Tibial nerve (tissue), 4 donors: ENCODE measurements around the gene ROBO1. TPM values are rescaled to one million over a fixed set of nuclear protein-coding genes. Genes with fewer than 3 reads are reported as not detected.

Experiments
- DNase-seq, 2 donors: peaks; one replicate each; pipeline ENCODE4 v3.0.0-alpha.2; 2019; ENCODE audit warnings: low spot score in 2 of 2
- H3K27ac ChIP-seq, 4 donors: fragments of 200-600 bp; sonication (generic) in 3 of 4; one replicate each; pipeline ENCODE4 v1.5.1; 2017 to 2019; ENCODE audit warnings: mild to moderate bottlenecking in 1 of 4
- H3K27me3 ChIP-seq, 2 donors: fragments of 200-600 bp; sonication (generic) in 1 of 2; one replicate each; pipeline versions ENCODE4 v1.5.1 to v1.6.0; 2017 to 2019
- H3K36me3 ChIP-seq, 3 donors: fragments of 200-600 bp; sonication (generic); one replicate each; pipeline ENCODE4 v1.5.1; 2018 to 2019
- H3K4me1 ChIP-seq, 4 donors: fragments of 200-600 bp; sonication (generic) in 3 of 4; one replicate each; pipeline ENCODE4 v1.5.1; 2017 to 2019
- H3K4me3 ChIP-seq, 4 donors: fragments of 200-600 bp; sonication (generic) in 3 of 4; one replicate each; pipeline ENCODE4 v1.5.1; 2017 to 2019; ENCODE audit warnings: mild to moderate bottlenecking in 1 of 4, moderate library complexity in 1 of 4
- H3K9me3 ChIP-seq, 4 donors: fragments of 200-600 bp; sonication (generic) in 3 of 4; one replicate each; pipeline ENCODE4 v1.5.1; 2017 to 2019
- EP300 ChIP-seq, 2 donors: sonication (generic); formaldehyde crosslinking; IDR thresholded peaks; one replicate each; pipeline ENCODE4 v1.6.1; 2017; ENCODE audit warnings: antibody characterized with exemption in 2 of 2, mild to moderate bottlenecking in 1 of 2
- POLR2A ChIP-seq, 2 donors: fragments of 450-650 bp; IDR thresholded peaks; one replicate each; pipeline ENCODE4 v1.6.1; 2017; ENCODE audit warnings: antibody characterized with exemption in 2 of 2, mild to moderate bottlenecking in 2 of 2, moderate library complexity in 2 of 2
- WGBS, 2 donors: methylation state at CpG; one replicate each; pipeline ENCODE4 v1.1.5; 2018; 5-methylcytosine and 5-hydroxymethylcytosine counted together
- total RNA-seq, 4 donors: library from RNA; depleted of rRNA; stranded (reverse); fragments of >200 nt; gene quantifications; one replicate each; pipeline ENCODE4 v1.1.0, GENCODE V29; 2016
- TF ChIP-seq, protein P1 (sequence below), 5 experiments: fragments of 200-600 bp in 3 of 5; fragments of 450-650 bp in 2 of 5; sonication (generic) in 3 of 5; IDR thresholded peaks; one replicate each; pipeline ENCODE4 v1.5.1; 2016 to 2019; ENCODE audit warnings: antibody characterized with exemption in 5 of 5, mild to moderate bottlenecking in 3 of 5, moderate library complexity in 2 of 5

The ROBO1 gene
- total RNA-seq, 4 donors from 2014 or later: 12.6 to 27.8 (median 23.1) TPM

DNA sequence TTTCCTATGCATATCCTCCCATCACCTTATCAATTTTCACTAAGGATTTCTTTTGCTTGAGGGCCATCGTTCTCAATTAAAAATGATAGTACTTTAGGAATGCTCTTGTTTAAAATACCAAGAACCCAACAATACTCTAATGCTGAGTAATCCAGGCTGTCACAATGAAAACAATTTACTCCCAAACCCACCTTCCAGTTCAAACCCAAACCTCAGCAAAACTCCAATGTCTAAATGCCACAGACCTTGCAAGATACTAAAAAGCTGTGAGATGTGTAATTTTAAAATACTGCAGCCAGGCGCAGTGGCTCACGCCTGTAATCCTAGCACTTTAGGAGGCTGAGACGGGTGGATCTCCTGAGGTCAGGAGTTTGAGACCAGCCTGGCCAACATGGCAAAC, 889.8 kb downstream of the ROBO1 start:
- no peak for TF ChIP-seq EP300 (IDR thresholded peaks at IDR 0.05)
- no peak for TF ChIP-seq POLR2A (IDR thresholded peaks at IDR 0.05)
- TF ChIP-seq, protein P1, sequence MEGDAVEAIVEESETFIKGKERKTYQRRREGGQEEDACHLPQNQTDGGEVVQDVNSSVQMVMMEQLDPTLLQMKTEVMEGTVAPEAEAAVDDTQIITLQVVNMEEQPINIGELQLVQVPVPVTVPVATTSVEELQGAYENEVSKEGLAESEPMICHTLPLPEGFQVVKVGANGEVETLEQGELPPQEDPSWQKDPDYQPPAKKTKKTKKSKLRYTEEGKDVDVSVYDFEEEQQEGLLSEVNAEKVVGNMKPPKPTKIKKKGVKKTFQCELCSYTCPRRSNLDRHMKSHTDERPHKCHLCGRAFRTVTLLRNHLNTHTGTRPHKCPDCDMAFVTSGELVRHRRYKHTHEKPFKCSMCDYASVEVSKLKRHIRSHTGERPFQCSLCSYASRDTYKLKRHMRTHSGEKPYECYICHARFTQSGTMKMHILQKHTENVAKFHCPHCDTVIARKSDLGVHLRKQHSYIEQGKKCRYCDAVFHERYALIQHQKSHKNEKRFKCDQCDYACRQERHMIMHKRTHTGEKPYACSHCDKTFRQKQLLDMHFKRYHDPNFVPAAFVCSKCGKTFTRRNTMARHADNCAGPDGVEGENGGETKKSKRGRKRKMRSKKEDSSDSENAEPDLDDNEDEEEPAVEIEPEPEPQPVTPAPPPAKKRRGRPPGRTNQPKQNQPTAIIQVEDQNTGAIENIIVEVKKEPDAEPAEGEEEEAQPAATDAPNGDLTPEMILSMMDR (IDR thresholded peaks at IDR 0.05): no peak
- WGBS, 2 donors: 94 to 98% methylated on average over 4 of the region's 4 CpGs
- Histone ChIP-seq H3K4me1 (peaks cover 0 to 17% (median 5%) of the 10 kb centered on the region in 4 donors), H3K4me3 (no peak overlapping the region), H3K27me3 (no peaks in the 10 kb centered on the region), H3K36me3 (no peaks in the 10 kb centered on the region), H3K9me3 (no peaks in the 10 kb centered on the region), H3K27ac (no peak overlapping the region)
- DNase-seq: no peak

DNA sequence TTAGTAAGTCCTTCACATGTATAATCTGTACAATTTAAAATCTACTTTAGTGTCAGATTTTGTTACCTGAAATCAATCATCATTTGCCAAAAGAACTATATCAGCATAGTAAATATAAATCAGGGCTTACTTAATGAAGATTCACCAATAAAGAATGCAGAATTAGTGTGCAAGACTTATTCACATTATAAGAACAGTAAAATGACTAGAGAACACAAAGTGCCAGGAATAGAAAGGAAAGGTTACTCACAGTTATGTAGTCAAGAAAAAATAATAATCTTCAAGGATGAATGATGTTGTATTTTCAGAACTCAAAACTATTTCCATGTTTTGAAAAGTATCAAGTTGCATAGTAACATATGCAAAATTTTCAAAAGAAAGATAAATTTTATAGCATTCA, 891.9 kb downstream of the ROBO1 start:
- Histone ChIP-seq H3K36me3 (no peaks in the 10 kb centered on the region), H3K4me1 (peaks cover 0 to 7% (median under 1%) of the 10 kb centered on the region in 4 donors), H3K9me3 (no peaks in the 10 kb centered on the region), H3K27ac (no peak overlapping the region), H3K27me3 (no peaks in the 10 kb centered on the region), H3K4me3 (no peak overlapping the region)
- TF ChIP-seq EP300 (IDR thresholded peaks at IDR 0.05) (no peak), POLR2A (IDR thresholded peaks at IDR 0.05) (no peak)
- TF ChIP-seq, protein P1 (IDR thresholded peaks at IDR 0.05): no peak
- DNase-seq: no peak

DNA sequence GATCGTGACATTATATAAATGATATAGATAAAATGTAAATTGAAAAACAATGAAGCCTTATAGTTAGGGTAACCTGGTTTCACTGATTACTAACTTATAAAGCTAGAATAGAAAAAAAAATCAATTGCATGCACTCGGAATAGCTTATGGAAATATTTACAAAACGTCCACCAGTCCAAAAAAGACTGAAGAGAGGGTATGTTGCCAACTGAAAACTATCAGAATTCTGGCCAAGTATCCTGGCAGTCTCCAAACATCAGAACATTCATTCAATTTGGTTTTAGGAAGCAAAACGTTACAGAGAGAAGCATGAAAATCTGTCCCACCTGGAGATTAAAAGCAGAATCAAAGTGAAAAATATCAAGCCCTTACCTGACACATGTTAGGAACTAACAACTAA, 892.4 kb downstream of the ROBO1 start:
- WGBS, 2 donors: 62 to 70% methylated on average over 4 of the region's 4 CpGs

DNA sequence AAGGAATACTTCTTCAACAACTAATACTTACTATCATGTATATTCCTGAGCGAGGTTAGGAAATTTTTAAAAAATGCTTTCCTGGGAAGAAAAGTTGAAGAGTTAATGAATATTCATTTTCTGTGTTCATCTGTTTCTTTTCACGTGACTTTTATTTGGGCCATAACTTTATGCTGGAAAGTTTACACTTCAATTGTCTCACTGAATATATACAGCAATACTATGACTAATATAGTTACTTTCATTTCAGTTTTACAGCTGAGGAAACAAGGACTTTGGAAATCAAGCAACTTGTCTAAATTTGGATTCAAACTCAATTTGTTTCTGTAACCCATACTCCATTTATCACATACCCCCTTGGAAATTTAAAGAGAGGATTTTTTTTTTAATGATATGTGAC, 894.2 kb downstream of the ROBO1 start:
- no peaks in the 10 kb centered on the region for H3K9me3 ChIP-seq
- H3K27ac ChIP-seq: no peak overlapping the region
- no peak for DNase-seq
- H3K27me3 ChIP-seq: no peaks in the 10 kb centered on the region
- no peak overlapping the region for H3K4me3 ChIP-seq
- TF ChIP-seq, protein P1 (IDR thresholded peaks at IDR 0.05): no peak
- no peak for TF ChIP-seq EP300 (IDR thresholded peaks at IDR 0.05)
- TF ChIP-seq POLR2A (IDR thresholded peaks at IDR 0.05): no peak
- H3K4me1 ChIP-seq: no peaks in the 10 kb centered on the region
- H3K36me3 ChIP-seq: no peaks in the 10 kb centered on the region
- WGBS, 2 donors: 83 to 94% methylated on average over 2 of the region's 2 CpGs

More for the DNA sequence above, 892.4 kb downstream of the ROBO1 start:
- Histone ChIP-seq H3K4me3 (no peak overlapping the region), H3K27me3 (no peaks in the 10 kb centered on the region), H3K4me1 (peaks cover 0 to 7% (median 0%) of the 10 kb centered on the region in 4 donors), H3K27ac (no peak overlapping the region), H3K36me3 (no peaks in the 10 kb centered on the region), H3K9me3 (no peaks in the 10 kb centered on the region)
- TF ChIP-seq, protein P1 (IDR thresholded peaks at IDR 0.05): no peak
- no peak for TF ChIP-seq POLR2A (IDR thresholded peaks at IDR 0.05)
- TF ChIP-seq EP300 (IDR thresholded peaks at IDR 0.05): no peak
- no peak for DNase-seq

DNA sequence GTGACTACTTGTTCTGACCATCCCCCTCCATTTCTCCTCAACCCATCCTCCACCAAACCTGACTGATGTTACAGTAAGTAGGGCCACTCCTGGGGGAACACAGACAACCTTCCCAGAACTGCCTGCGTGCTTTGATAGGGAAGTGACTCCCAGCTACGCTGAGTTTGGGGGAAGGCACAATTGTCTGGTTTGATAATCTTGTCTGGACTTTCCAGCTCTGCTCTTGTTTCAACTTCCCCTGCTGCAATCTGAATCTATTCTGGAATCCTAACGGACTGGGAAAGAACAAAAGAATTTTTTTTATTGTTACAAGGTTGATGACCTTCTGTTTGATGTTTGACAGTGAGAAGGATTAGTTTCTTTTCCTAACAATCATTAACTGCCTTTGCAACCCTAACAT, 895.6 kb downstream of the ROBO1 start:
- TF ChIP-seq, protein P1 (IDR thresholded peaks at IDR 0.05): no peak
- TF ChIP-seq EP300 (IDR thresholded peaks at IDR 0.05) (no peak), POLR2A (IDR thresholded peaks at IDR 0.05) (no peak)
- Histone ChIP-seq H3K27ac (no peak overlapping the region), H3K4me3 (no peak overlapping the region), H3K36me3 (no peaks in the 10 kb centered on the region), H3K4me1 (peaks cover 0 to 3% (median 0%) of the 10 kb centered on the region in 4 donors), H3K9me3 (no peaks in the 10 kb centered on the region), H3K27me3 (no peaks in the 10 kb centered on the region)
- no peak for DNase-seq
- WGBS, 2 donors: 21 to 40% methylated on average over 3 of the region's 3 CpGs
